WTC11 (cell line): ENCODE results near the gene SLC49A3. TPM values are rescaled to one million over a fixed set of nuclear protein-coding genes. Genes with fewer than 3 reads are reported as not detected.

Source experiments
- ATAC-seq: fragments of 200-7000 bp; cut with Tn5 transposase; 2 replicates; pipeline ENCODE4 v1.10.0; 2021; ENCODE audit warnings: mild to moderate bottlenecking, moderate library complexity
- CTCF ChIA-PET: fragments of 300-600 bp; sonication (Branson Sonifier 250); formaldehyde crosslinking; loops from one replicate; lab custom pipeline; 2021; ENCODE audit warnings: antibody characterized with exemption; lab: Charles Lee
- POLR2A ChIA-PET: fragments of 350-600 bp; sonication (Branson Sonifier 250); formaldehyde crosslinking; loops from one replicate; lab custom pipeline; 2021; ENCODE audit warnings: antibody characterized with exemption; lab: Charles Lee
- DNase-seq: peaks from one replicate; pipeline ENCODE4 v3.0.0; 2021; ENCODE audit warnings: low spot score
- H3K27ac Mint-ChIP-seq: 2 replicates; pipeline ENCODE4 v1.8.0; 2021; ENCODE audit warnings: mixed read lengths
- H3K27me3 Mint-ChIP-seq: 2 replicates; pipeline ENCODE4 v1.8.0; 2021; ENCODE audit warnings: low read depth, mild to moderate bottlenecking, moderate library complexity, mixed read lengths
- H3K36me3 Mint-ChIP-seq: 2 replicates; pipeline ENCODE4 v1.8.0; 2021; ENCODE audit warnings: mixed read lengths
- H3K4me1 Mint-ChIP-seq: 2 replicates; pipeline ENCODE4 v1.8.0; 2022; ENCODE audit warnings: mixed read lengths
- H3K4me3 Mint-ChIP-seq: 2 replicates; pipeline ENCODE4 v1.8.0; 2021; ENCODE audit warnings: mild to moderate bottlenecking, moderate library complexity, mixed read lengths
- H3K9me3 Mint-ChIP-seq: 2 replicates; pipeline ENCODE4 v1.8.0; 2021; ENCODE audit warnings: mixed read lengths
- EMX1 ChIP-seq: fragments of 250-450 bp; sonication (Bioruptor Pico); IDR thresholded peaks from 2 replicates; pipeline ENCODE4 v1.8.0; 2021; ENCODE audit warnings: mild to moderate bottlenecking
- GABPB1 ChIP-seq: sonication (generic); formaldehyde crosslinking; IDR thresholded peaks from 2 replicates; pipeline ENCODE4 v1.8.1; 2023; ENCODE audit warnings: mild to moderate bottlenecking, missing genetic modification reagents
- HMGA2 ChIP-seq: fragments of 250-450 bp; sonication (Bioruptor Pico); IDR thresholded peaks from 2 replicates; pipeline ENCODE4 v1.4.0; 2021; ENCODE audit warnings: mild to moderate bottlenecking, moderate library complexity
- JUN ChIP-seq: sonication (generic); formaldehyde crosslinking; IDR thresholded peaks from 2 replicates; pipeline ENCODE4 v1.8.0; 2023; ENCODE audit warnings: mild to moderate bottlenecking, missing genetic modification reagents
- MAX ChIP-seq: sonication (generic); formaldehyde crosslinking; IDR thresholded peaks from 2 replicates; pipeline ENCODE4 v1.8.0; 2022; ENCODE audit warnings: mild to moderate bottlenecking, missing genetic modification reagents
- MYBL2 ChIP-seq: sonication (generic); formaldehyde crosslinking; IDR thresholded peaks from 2 replicates; pipeline ENCODE4 v1.8.1; 2023; ENCODE audit warnings: mild to moderate bottlenecking, moderate library complexity, missing genetic modification reagents
- NR2C2 ChIP-seq: sonication (generic); formaldehyde crosslinking; IDR thresholded peaks from 2 replicates; pipeline ENCODE4 v1.8.0; 2022; ENCODE audit warnings: mild to moderate bottlenecking, missing genetic modification reagents
- SMAD3 ChIP-seq: sonication (generic); formaldehyde crosslinking; IDR thresholded peaks from 2 replicates; pipeline ENCODE4 v1.8.0; 2022; ENCODE audit warnings: missing genetic modification reagents, mild to moderate bottlenecking, borderline replicate concordance
- SMAD4 ChIP-seq: sonication (generic); formaldehyde crosslinking; IDR thresholded peaks from 2 replicates; pipeline ENCODE4 v1.8.0; 2022; ENCODE audit warnings: mild to moderate bottlenecking, missing genetic modification reagents
- SP1 ChIP-seq: sonication (generic); formaldehyde crosslinking; conservative IDR thresholded peaks from 2 replicates; pipeline ENCODE4 v1.8.1; 2022; ENCODE audit warnings: missing genetic modification reagents
- TCF7 ChIP-seq: sonication (generic); formaldehyde crosslinking; IDR thresholded peaks from 2 replicates; pipeline ENCODE4 v1.8.0; 2022; ENCODE audit warnings: mild to moderate bottlenecking, low read depth, missing genetic modification reagents, moderate library complexity
- USF2 ChIP-seq: sonication (generic); formaldehyde crosslinking; IDR thresholded peaks from 2 replicates; pipeline ENCODE4 v1.8.1; 2023; ENCODE audit warnings: mild to moderate bottlenecking, missing genetic modification reagents, moderate library complexity
- ZBTB21 ChIP-seq: sonication (generic); formaldehyde crosslinking; IDR thresholded peaks from 2 replicates; pipeline ENCODE4 v1.8.1; 2023; ENCODE audit warnings: mild to moderate bottlenecking, missing genetic modification reagents, borderline replicate concordance
- ZNF138 ChIP-seq: sonication (generic); formaldehyde crosslinking; conservative IDR thresholded peaks from 2 replicates; pipeline ENCODE4 v1.8.1; 2022; ENCODE audit warnings: mild to moderate bottlenecking, moderate library complexity, missing genetic modification reagents
- ZNF263 ChIP-seq: sonication (generic); formaldehyde crosslinking; IDR thresholded peaks from 2 replicates; pipeline ENCODE4 v1.8.1; 2022; ENCODE audit warnings: low read depth, mild to moderate bottlenecking, moderate library complexity, missing genetic modification reagents
- ZNF317 ChIP-seq: sonication (generic); formaldehyde crosslinking; IDR thresholded peaks from 2 replicates; pipeline ENCODE4 v1.8.1; 2023; ENCODE audit warnings: low read depth, mild to moderate bottlenecking, moderate library complexity, missing genetic modification reagents, borderline replicate concordance
- ZNF425 ChIP-seq: fragments of 250-450 bp; sonication (Bioruptor Pico); conservative IDR thresholded peaks from 2 replicates; pipeline ENCODE4 v1.9.0; 2021; ENCODE audit warnings: mild to moderate bottlenecking
- total RNA-seq: library from RNA; stranded (reverse); gene quantifications from 3 replicates; pipeline ENCODE4 v1.2.3, GENCODE V29; 2021
- TF ChIP-seq, protein P1 (sequence below): sonication (generic); formaldehyde crosslinking; IDR thresholded peaks from 2 replicates; pipeline ENCODE4 v1.8.0; 2022; ENCODE audit warnings: mild to moderate bottlenecking, missing genetic modification reagents

SLC49A3 gene
- total RNA-seq, 1 experiment from 2014 or later, result 5.8 TPM

- TF ChIP-seq, protein P1, sequence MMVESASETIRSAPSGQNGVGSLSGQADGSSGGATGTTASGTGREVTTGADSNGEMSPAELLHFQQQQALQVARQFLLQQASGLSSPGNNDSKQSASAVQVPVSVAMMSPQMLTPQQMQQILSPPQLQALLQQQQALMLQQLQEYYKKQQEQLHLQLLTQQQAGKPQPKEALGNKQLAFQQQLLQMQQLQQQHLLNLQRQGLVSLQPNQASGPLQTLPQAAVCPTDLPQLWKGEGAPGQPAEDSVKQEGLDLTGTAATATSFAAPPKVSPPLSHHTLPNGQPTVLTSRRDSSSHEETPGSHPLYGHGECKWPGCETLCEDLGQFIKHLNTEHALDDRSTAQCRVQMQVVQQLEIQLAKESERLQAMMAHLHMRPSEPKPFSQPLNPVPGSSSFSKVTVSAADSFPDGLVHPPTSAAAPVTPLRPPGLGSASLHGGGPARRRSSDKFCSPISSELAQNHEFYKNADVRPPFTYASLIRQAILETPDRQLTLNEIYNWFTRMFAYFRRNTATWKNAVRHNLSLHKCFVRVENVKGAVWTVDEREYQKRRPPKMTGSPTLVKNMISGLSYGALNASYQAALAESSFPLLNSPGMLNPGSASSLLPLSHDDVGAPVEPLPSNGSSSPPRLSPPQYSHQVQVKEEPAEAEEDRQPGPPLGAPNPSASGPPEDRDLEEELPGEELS (CRISPR knock-in tag), result no peak
- TF ChIP-seq ZNF263 (CRISPR knock-in tag), result no peak
- TF ChIP-seq, all 79 proteins: peak for 0
Observed at GRCh38 chr4:676871-677235, 12.1 kb downstream of the SLC49A3 start (continued).

GRCh38 chr4:675980-676870 lies 12.7 kb downstream of the SLC49A3 start:
- ATAC-seq (no peak), DNase-seq (no peak)
- H3K27me3 Mint-ChIP-seq, result peaks cover 3% of the 10 kb centered on the region
- H3K4me1 Mint-ChIP-seq, result peaks cover 11% of the 10 kb centered on the region
- ChIA-PET POLR2A (no interaction called here), CTCF (interaction anchor here (1.0 to 3.2 kb wide), 3 partner anchors 7 to 74 kb away, joined by 4 to 22 read pairs (median 5); no protein-coding TSS in a partner anchor)
- H3K4me3 Mint-ChIP-seq, result peak overlapping the region; percentile 86
- TF ChIP-seq ZNF138 (CRISPR knock-in tag), result no peak
- no peak overlapping the region for H3K27ac Mint-ChIP-seq
- H3K36me3 Mint-ChIP-seq, result peaks cover 17% of the 10 kb centered on the region
- no peaks in the 10 kb centered on the region for H3K9me3 Mint-ChIP-seq

DNA sequence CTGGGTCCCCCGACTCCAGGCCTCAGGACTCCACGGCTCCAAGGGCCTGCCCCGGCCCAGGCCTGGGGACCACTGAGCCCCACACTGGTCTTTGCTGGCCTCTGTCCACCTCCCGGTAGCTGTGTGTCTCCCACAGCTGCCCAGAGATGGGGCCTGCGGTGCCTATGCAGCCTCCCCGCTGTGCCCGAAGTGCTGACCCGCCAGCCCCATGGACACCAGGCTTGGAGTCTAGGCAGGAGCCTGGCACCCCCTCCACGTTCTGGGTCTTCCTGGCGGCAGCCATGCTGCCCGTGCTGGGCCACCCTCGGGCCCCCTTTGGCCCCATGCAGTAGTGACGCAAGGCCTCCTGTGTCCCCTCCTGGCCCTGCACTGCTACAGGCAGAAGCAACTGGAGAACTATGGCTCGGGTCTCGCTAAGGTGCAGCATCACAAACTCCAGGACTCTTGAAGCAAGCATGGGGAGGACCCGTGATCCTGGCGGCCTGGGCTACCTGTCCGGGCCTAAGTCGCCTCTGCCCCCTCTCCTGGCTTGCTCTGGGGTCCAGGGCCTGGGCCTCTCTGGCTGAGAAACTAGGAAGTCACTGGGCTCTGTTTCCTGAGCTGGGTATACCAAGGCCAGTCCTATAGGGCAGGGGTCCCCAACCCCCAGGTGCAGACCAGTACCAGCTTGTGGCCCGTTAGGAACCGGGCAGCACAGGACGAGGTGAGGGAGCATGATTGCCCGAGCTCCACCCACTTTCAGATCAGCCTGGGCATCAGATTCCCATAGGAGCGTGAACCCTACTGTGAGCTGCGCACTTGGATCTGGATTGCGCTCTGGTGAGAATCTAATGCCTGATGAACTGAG lies 13.7 kb downstream of the SLC49A3 start:
- peak overlapping the region; percentile 86 for H3K4me3 Mint-ChIP-seq
- ChIA-PET CTCF (interaction anchor here (1.0 to 3.2 kb wide), 5 partner anchors 8 to 73 kb away, joined by 4 to 22 read pairs (median 5); partner anchors contain the start of gene PDE6B), POLR2A (interaction anchor here (1.4 kb wide), 1 partner anchor 11 kb away, joined by 4 read pairs; no protein-coding TSS in a partner anchor)
- no peak for DNase-seq
- H3K36me3 Mint-ChIP-seq, result peaks cover 24% of the 10 kb centered on the region
- H3K27me3 Mint-ChIP-seq, result peaks cover 3% of the 10 kb centered on the region
- no peak overlapping the region for H3K27ac Mint-ChIP-seq
- H3K9me3 Mint-ChIP-seq, result no peaks in the 10 kb centered on the region
- TF ChIP-seq MAX (CRISPR knock-in tag) (no peak; the same call in 1 of the 2 replicates), GABPB1 (CRISPR knock-in tag) (0 out of 2 replicates have a peak, but pooled peaks have one; percentile 25)
- H3K4me1 Mint-ChIP-seq, result peaks cover 8% of the 10 kb centered on the region
- peak; percentile 1; the same call in 1 of the 2 replicates for ATAC-seq

DNA sequence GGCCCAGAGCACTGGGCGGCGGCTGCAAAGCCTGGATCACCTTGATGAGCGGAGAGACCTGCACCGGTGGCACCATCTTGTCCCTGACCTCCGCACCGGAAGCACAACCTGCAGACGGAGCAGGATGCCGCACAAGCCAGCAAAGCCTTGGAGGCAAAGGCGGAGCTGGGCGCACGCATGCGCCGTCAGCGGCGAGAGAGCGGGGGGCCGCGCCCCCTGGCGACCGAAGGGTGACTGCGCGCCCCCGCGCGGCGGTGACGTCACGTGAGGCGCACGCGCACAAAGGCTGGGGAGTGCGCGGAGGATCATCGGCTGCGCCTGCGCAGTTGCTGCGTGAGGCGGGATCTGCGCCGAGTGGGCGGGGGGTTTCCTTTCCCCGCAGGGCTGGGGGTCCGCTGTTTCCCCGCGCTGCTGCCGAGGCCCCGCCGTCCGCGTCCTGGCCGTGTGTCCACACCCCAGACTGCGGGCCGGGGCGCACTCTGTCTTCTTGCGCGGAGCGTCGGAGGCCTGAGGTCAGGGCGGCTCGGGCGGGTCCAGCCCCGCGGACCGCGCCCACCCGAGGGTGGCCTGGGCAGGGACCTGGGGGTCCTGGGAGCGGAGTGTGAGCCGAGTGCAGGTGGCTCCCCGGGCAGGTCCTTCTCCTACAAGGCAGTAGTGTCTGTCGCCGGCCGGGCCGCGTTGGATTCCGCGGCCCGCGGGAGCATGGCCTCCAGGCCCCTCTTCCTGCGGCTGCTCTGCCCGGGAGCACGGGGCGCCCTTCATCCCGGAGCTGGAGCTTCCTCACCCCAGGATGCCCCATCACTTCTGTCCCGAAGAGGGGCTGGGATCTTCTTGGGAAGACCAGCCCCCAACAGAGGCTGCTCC lies 14.5 kb downstream of the SLC49A3 start, which contains the start of the genes ATP5ME and MYL5:
Gene ATP5ME, minus strand, starts transcription at position 105 of the 864 bp plus-strand sequence. Its CDS starts 29 bp downstream, at position 76.
Gene MYL5, plus strand, starts transcription at position 371 of the 864 bp plus-strand sequence. CDS start 3,485 bp downstream, outside the sequence.
- H3K4me1 Mint-ChIP-seq, result peaks cover 7% of the 10 kb centered on the region
- peak; percentile 93 for DNase-seq
- H3K36me3 Mint-ChIP-seq, result peaks cover 24% of the 10 kb centered on the region
- H3K27ac Mint-ChIP-seq, result peak within 1 kb of the TSS; percentile 94
- ChIA-PET CTCF (interaction anchor here (0.6 to 3.2 kb wide), 15 partner anchors 9 to 215 kb away, joined by 3 to 35 read pairs (median 4); partner anchors contain the start of gene PDE6B), POLR2A (interaction anchor here (0.6 to 1.4 kb wide), 3 partner anchors 10 to 249 kb away, joined by 3 to 7 read pairs (median 4); no protein-coding TSS in a partner anchor)
- ATAC-seq, result peak; percentile 83
- H3K4me3 Mint-ChIP-seq, result peak within 1 kb of the TSS; percentile 86
- peaks cover 3% of the 10 kb centered on the region for H3K27me3 Mint-ChIP-seq
- no peaks in the 10 kb centered on the region for H3K9me3 Mint-ChIP-seq
- no peak for TF ChIP-seq ZNF317
- TF ChIP-seq SMAD3 (CRISPR knock-in tag), result peak; percentile 74; the same call in 1 of the 2 replicates
- TF ChIP-seq TCF7 (CRISPR knock-in tag), result no peak
- peak; percentile 97 for TF ChIP-seq NR2C2
- no peak for TF ChIP-seq ZNF425 (CRISPR knock-in tag)
- peak; percentile 91 for TF ChIP-seq SP1 (CRISPR knock-in tag)
- peak; percentile 96 for TF ChIP-seq USF2 (CRISPR knock-in tag)
- peak; percentile 61; the same call in 1 of the 2 replicates for TF ChIP-seq JUN (CRISPR knock-in tag)
- peak; percentile 94 for TF ChIP-seq ZBTB21 (CRISPR knock-in tag)
- TF ChIP-seq MYBL2 (CRISPR knock-in tag), result 0 out of 2 replicates have a peak, but pooled peaks have one; percentile 11
- TF ChIP-seq HMGA2 (CRISPR knock-in tag), result no peak
- peak; percentile 77 for TF ChIP-seq GABPB1 (CRISPR knock-in tag)
- no peak for TF ChIP-seq SMAD4 (CRISPR knock-in tag)
- peak; percentile 71; the same call in 1 of the 2 replicates for TF ChIP-seq MAX (CRISPR knock-in tag)
- no peak for TF ChIP-seq EMX1
